GM11168 (cell line): ENCODE results near the gene AHR.
"Not testable (repeated sequence)": the region's sequence is repeated elsewhere in the genome, so short reads cannot be mapped to it uniquely, and the experiment has no call there.

Experiments
- in situ Hi-C: fragments of 300-500 bp; cut with MboI; formaldehyde crosslinking; loops from one replicate; pipeline ENCODE4 v1.12.0; 2022; ENCODE audit warnings: low sequenced_read_pairs; ENCODE audit not compliant: unreplicated experiment

Gene AHR

DNA sequence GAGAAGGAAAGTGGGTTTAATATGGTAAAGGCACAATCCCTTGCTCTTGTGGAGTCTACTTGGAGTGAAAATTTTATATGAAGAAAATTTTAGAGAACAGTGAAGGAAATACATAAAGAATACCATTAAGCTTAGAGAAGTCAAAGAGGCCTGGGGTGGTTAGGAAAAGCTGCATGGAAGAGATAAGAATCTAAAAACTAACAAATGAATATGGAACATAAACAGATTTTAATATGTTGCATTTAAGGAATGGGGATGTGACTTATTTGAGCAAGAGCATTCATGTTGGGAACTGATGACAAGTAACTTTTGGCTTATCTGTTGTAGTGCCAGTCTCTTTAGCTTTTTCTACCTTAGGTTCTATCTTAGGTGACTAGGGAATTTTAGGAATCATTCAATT lies 31.0 kb downstream of the AHR start:
- in situ Hi-C loops, result no loop called here

DNA sequence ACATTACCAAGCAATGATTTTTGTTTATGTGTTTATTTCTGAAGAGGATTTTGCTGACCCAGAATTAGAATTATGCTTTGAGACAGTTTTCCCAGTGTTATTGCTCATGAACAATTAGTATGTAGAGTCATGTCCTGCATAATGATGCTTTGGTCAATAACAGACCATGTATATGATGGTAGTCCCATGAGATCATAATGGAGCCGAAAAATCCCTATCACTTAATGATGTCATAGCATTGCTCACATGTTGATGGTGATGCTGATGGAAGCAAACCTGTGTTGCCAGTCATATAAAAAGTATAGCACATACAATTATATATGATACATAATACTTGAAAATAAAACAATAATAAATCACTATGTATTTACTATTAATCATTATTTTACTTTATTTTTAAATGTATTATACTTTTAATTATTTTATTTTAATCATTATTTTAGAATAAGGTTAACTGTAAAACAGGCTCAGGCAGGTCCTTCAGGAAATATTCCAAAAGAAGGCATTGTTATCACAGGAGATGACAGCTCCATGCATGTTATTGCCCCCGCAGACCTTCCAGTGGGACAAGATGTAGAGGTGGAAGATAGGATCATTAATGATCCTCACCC lies 33.5 kb downstream of the AHR start:
- in situ Hi-C loops, result no loop called here

DNA sequence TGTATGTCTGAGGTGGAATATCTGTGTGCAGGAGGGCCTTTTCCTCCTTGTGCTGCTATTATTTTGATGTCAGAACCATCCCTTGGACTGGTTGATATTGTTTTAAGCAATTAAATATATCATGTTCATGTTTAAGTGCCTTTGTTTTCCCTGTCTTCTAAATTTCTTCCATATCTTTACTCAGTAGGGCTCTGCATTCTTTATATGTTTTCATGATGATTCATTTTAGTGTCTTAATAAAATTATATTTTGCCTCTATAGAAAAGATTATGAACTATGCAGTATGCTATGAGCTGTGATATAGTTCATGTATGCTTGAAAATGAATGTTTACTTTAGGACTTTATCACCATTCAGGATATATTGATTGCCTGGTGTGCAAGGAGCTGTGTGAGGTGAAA lies 34.8 kb downstream of the AHR start:
- in situ Hi-C loops, result no loop called here

DNA sequence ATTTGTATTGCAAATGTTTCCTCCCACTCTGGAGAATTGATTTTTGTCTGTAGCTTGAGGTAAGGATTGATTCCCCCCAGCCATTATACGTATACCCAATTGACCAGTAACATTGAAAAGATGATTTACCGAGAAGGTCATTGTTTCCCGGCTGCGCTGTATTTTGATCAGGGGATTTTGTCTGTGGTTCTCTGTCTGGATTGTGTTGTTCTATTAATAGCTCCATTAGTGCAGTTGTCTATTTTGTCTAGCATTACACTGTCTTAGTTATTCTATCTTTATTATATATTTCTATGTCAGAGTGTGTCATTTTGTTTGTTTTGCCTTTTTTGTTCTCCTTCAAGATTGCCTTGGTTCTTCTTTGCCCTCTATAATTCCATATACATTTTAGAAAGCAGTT lies 37.7 kb downstream of the AHR start:
- in situ Hi-C loops, result no loop called here

DNA sequence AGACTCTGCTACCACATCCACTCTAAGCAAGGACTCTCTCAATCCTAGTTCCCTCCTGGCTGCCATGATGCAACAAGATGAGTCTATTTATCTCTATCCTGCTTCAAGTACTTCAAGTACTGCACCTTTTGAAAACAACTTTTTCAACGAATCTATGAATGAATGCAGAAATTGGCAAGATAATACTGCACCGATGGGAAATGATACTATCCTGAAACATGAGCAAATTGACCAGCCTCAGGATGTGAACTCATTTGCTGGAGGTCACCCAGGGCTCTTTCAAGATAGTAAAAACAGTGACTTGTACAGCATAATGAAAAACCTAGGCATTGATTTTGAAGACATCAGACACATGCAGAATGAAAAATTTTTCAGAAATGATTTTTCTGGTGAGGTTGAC lies 40.7 kb downstream of the AHR start:
- in situ Hi-C loops, result no loop called here

DNA sequence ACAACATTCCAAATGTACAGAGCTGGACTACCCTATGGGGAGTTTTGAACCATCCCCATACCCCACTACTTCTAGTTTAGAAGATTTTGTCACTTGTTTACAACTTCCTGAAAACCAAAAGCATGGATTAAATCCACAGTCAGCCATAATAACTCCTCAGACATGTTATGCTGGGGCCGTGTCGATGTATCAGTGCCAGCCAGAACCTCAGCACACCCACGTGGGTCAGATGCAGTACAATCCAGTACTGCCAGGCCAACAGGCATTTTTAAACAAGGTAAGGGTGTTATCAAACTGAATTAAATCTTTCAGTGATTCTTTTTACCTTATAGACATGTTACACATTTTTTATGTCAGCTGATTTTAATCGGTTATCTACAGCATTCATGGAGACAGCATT lies 41.5 kb downstream of the AHR start:
- in situ Hi-C loops, result no loop called here

DNA sequence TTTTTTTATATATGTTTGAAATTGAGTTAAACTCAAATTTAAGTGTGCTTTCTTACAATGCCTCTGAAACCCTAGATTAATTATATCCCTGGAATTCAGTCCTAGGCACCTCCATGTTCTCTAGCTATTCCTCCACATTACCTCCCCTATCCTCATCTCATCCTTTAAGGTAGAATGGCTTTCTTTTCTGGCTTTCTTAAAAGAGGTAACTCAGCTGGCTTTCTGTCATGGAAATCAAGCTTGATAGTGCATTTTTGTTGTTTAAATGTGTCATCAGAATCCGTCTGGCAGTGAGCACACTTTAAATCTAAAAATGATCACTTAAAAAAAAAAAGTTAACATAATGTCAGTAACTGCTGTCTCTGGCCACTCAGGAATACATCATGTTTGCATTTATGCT lies 42.2 kb downstream of the AHR start:
- in situ Hi-C loops, result no loop called here

DNA sequence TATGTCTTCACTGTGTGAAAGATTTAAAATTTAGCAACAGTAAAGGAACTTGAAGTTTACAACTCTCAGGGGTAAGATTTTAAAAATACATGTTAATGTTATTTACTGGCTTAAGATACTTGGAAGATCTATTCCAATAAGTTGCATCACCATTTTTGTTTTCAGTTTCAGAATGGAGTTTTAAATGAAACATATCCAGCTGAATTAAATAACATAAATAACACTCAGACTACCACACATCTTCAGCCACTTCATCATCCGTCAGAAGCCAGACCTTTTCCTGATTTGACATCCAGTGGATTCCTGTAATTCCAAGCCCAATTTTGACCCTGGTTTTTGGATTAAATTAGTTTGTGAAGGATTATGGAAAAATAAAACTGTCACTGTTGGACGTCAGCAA lies 44.3 kb downstream of the AHR start:
- in situ Hi-C loops, result no loop called here

DNA sequence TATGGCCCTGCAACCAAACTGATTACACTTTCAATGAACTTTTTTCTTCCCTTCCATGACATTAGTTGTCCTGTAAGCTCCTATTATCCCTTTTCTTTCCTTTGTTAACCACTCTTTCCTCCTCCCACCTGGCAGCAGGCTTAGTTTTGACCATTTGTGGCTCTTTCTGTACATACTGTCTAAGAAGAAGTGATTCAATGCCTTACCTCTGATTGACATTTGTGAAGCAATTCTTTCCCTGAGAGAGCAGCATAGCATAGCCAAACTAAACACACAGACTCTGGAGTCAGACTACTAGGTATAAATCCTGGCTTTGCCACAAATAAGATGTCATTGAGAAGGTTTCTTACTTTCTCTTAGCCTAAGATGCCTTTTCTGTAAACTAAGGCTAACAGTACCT lies 48.9 kb downstream of the AHR start:
- in situ Hi-C loops, result no loop called here

DNA sequence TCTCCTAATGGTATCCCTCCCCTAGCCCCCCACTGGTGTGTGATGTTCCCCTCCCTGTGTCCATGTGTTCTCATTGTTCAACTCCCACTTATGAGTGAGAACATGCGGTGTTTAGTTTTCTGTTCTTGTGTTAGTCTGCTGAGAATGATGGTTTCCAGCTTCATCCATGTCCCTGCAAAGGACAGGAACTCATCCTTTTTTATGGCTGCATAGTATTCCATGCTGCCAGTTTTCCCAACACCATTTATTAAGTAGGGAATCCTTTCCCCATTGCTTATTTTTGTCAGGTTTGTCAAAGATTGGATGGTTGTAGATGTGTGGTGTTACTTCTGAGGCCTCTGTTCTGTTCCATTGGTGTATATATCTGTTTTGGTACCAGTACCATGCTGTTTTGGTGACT lies 50.5 kb downstream of the AHR start:
- in situ Hi-C loops, result not testable (repeated sequence)

DNA sequence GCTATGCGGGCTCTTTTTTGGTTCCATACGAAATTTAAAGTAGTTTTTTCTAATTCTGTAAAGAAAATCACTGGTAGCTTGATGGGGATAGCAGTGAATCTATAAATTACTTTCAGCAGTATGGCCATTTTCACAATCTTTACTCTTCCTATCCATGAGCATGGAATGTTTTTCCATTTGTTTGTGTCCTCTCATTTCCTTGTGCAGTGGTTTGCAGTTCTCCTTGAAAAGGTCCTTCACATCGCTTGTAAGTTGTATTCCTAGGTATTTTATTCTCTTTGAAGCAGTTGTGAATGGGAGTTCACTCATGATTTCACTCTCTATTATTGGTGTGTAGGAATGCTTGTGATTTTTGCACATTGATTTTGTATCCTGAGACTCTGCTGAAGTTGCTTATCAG lies 51.9 kb downstream of the AHR start:
- in situ Hi-C loops, result not testable (repeated sequence)

DNA sequence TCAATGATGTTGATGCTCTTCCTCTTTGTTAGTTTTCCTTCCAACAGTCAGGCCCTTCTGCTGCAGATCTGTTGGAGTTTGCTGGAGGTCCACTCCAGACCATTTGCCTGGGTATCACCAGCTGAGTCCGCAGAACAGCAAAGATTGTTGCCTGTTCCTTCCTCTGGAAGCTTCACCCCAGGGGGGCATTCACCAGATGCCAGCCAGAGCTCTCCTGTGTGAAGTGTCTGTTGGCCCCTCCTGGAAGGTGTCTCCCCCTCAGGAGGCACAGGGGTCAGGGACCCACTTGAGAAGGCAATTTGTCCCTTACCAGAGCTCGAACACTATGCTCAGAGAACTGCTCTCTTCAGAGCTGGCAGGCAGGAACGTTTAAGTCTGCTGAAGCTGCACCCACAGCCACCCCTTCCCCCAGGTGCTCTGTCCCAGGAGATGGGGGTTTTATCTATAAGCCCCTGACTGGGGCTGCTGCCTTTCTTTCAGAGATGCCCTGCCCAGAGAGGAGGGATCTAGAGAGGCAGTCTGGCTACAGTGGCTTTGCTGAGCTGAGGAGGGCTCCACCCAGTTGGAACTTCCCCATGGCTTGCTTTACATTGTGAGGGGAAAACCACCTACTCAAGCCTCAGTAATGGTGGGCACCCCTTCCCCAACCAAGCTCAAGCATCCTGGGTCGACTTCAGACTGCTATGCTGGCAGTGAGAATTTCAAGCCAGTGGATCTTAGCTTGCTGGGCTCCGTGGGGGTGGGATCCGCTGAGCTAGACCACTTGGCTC lies 55.4 kb downstream of the AHR start:
- in situ Hi-C loops, result not testable (repeated sequence)

DNA sequence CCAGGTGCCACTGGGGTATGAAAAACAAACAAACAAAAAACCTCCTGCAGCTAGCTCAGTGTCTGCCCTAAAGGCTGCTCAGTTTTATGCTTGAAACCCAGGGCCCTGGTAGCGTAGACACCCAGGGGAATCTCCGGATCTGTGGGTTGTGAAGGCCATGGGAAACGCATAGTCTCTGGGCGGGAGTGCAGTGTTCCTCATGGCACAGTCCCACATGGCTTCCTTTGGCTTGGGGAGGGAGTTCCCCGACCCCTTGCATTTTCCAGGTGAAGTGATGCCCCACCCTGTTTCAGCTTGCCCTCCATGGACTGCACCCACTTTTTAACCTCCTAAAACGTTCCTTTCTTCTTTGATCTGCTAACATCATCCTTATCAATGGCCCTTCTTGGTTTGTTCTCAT lies 56.0 kb downstream of the AHR start:
- in situ Hi-C loops, result no loop called here

DNA sequence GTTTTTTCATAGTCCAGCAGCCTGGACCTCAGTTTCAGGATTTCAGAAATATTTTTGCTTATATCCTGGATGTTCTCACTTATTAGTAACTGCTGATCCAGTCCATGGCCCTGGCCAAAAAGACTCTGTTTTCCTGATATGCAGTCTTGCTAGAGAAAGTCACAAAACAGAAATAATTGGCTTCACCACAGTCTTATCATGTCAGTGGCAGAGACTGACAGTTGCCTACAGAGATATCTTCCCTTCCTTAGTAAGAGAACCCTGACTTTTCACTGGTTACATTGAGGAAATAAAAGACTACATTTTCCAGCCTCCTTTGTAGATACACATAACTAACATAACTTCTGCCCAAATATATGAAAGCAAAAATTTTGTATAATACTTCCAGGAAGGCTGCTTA lies 56.6 kb downstream of the AHR start:
- in situ Hi-C loops, result no loop called here

DNA sequence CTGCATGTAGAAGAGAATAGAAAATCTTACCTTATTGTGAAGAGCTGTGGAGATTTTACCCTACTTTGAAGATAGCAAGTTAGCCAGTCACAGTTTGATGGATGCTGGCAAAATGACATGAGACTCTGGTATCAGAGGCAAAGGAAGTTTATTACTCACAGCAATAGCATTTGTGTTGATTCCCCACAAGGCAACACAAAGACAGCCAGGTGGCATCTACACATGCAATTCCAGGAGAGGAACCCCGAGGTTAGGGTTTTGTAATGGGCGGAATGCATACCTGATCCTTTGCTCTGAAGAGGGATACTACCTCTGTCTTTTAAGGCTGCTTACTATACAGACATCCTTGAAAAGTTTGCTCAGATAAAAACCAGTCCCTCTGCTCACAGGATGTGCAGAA lies 59.5 kb downstream of the AHR start:
- in situ Hi-C loops, result no loop called here

DNA sequence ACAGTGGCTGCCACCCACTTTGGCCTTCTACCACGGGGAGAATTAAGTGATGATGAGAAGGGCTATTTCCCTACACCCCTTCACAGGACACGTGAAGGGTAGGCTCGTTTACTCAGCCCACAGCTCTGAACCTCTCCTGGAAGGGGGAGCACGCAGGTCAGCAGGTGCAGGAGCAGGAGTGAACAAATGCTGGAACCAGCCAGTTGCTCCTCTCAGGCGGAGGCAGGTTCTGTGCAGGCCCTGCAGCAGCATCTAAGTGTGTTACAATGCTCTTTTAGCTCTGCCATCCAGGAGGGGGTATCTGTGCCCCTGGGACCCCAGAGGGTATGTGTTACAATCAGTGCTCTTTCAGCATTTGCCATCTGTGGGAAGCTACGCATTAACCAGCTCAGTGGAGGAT lies 61.2 kb downstream of the AHR start:
- in situ Hi-C loops, result no loop called here

DNA sequence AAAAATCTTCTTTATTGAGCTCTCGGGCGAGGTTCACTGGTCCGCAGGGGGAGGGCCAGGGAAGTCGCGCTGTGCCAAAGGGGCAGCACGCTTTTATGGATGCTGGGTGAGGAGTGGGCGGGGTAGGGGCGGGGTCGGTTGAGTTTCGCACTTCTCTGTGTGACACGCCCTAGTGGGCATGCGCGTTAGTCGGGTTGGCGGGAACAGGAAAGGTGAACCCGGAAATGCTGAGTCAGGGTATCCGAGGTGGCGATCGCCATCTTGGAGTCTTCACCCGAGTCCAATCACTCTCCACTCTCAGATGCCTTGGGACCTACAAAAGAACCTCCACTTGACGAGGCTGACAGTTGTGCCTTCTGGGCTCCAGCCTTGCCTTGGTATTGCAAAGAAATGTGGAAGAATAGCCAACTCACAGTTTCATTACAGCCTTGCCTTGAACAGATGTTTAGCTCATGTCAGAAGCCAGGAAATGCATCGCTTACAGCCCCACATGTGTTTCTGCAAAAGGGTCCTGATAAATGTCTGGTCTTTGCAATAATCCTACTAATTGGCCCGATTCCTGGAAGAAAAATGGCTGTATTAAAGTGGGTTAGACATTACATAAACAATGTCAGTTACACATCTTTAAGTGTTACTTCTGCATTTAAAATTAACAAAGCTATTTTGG lies 64.1 kb downstream of the AHR start:
- in situ Hi-C loops, result no loop called here

DNA sequence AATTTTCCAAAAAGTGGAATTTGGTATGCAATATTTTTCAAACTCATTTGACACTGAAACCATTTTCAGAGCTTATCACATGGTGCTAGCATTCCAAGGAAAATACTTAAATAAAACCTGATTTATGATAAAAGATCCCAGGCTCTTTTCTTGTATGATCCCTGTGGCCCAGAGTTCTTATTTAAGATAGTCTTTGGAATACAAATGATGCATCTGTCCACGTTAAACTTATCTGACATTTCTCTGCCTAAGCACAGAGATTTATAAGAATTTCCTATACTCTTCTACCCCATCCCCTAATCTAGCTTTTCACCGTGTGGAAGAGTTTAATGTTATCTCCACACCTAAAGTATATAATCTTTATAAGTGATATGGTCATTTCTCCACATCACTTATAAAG lies 66.2 kb downstream of the AHR start:
- in situ Hi-C loops, result no loop called here

DNA sequence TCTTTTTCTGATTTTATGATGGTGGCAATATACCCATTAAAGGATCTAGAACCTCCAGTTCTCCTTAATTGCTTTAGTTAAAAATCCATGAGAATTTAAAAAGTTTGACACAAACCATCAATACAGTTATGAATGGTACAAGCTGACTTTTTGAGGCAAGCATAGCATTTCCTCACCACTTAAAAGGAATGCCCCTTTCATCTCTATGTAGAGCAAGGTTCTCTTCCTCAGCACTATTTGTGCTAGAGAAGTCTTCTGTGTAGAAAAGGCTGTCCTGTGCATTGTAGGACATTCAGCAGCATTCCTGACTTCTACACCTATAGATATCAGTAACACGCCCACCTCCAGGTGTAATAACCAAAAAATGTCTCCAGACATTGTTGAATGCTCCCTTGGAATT lies 67.3 kb downstream of the AHR start:
- in situ Hi-C loops, result no loop called here

DNA sequence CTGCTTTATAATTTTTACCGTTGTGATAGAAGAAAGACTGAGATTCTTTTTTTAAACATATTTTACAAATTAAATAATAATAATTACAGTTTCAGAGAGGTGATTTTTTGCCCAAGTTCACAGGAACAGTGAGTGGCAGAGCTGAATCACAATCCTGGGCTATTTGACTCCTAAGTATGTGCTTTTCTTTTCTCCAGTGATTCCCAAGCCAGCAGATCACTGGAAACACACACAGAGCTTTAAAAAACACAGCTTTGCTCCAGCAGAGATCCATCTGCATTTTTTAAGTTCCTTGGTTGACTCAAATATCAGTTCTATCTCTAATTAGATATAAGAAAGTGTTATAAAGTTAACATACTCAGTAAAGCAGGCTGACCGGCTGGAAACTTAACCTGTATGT lies 69.0 kb downstream of the AHR start:
- in situ Hi-C loops, result no loop called here

DNA sequence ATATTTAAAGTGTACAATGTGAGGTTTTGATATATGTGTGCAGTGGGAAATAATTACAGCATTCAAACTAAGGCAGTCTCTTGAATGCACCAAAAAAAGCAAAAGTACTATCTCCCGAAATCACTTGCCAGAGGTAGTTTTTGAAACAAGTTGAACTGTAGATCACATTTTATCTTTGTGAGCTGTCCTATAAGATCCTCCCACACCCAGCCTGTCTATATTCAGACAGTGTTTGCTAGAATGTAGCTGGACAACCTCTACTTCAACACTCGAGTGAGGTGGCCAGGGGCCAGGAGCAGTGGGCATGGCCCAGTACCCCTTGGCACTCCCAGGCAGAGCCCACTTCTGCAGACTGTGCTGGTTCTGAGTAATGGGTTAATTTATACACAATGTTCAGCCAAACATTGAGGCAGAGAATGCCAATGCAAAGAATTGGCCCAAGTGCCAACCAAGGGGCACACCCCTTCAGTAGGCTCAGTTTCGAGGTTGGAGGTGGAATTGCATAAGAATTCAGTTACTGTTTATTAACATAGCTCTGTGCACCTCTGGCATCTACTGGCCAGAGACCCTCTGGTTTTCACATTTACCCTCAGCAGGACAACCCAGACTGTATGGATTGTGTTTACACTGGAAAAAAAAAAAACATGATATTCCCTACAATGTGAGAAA lies 70.5 kb downstream of the AHR start:
- in situ Hi-C loops, result no loop called here
